Measurements from ENCODE around the gene FRZB.

The FRZB gene

GRCh38 chr2:182834293-182834692, 32.1 kb downstream of the FRZB start:
- H3K27ac ChIP-seq = no peak overlapping the region
- no peak for TF ChIP-seq ZFX (IDR thresholded peaks at IDR 0.05)
- no peak for TF ChIP-seq CTCF (conservative IDR thresholded peaks at IDR 0.05)

GRCh38 chr2:182833084-182833854, 33.2 kb downstream of the FRZB start:
- TF ChIP-seq CTCF (conservative IDR thresholded peaks at IDR 0.05) (no peak), ZFX (IDR thresholded peaks at IDR 0.05) (no peak)
- H3K27ac ChIP-seq = no peak overlapping the region

- H3K27ac ChIP-seq = no peak overlapping the region
- TF ChIP-seq CTCF (conservative IDR thresholded peaks at IDR 0.05) = no peak
- TF ChIP-seq ZFX (IDR thresholded peaks at IDR 0.05) = no peak
These were observed 34.5 kb downstream of the FRZB start for GRCh38 chr2:182831921-182832320.

GRCh38 chr2:182831101-182831500, 35.3 kb downstream of the FRZB start:
- TF ChIP-seq ZFX (IDR thresholded peaks at IDR 0.05) (no peak), CTCF (conservative IDR thresholded peaks at IDR 0.05) (no peak)
- no peak overlapping the region for H3K27ac ChIP-seq

- H3K27ac ChIP-seq = no peak overlapping the region
- no peak for TF ChIP-seq ZFX (IDR thresholded peaks at IDR 0.05)
- TF ChIP-seq CTCF (conservative IDR thresholded peaks at IDR 0.05) = no peak
These were observed 39.1 kb downstream of the FRZB start for GRCh38 chr2:182827182-182827879.

GRCh38 chr2:182826496-182826895, 39.9 kb downstream of the FRZB start:
- no peak overlapping the region for H3K27ac ChIP-seq
- no peak for TF ChIP-seq CTCF (conservative IDR thresholded peaks at IDR 0.05)
- no peak for TF ChIP-seq ZFX (IDR thresholded peaks at IDR 0.05)

GRCh38 chr2:182826064-182826463, 40.4 kb downstream of the FRZB start:
- TF ChIP-seq ZFX (IDR thresholded peaks at IDR 0.05) = no peak
- no peak for TF ChIP-seq CTCF (conservative IDR thresholded peaks at IDR 0.05)
- no peak overlapping the region for H3K27ac ChIP-seq

All from C4-2B (cell line).